ENCODE results near the gene SLC30A3.

- TF ChIP-seq POLR2A (IDR thresholded peaks at IDR 0.05; ENCODE audit: low read depth, low read length) (no peak), TAF1 (IDR thresholded peaks at IDR 0.05; ENCODE audit: borderline replicate concordance, low read depth, low read length) (no peak)
Measured at GRCh38 chr2:27297195-27297594, 34.3 kb upstream of the SLC30A3 start.

Measured in GM12892 (cell line).